ENCODE measurements around the gene TMSB10. TPM values are rescaled to one million over a fixed set of nuclear protein-coding genes. Genes with fewer than 3 reads are reported as not detected.

The TMSB10 gene
- total RNA-seq, 1 experiment from 2014 or later: 5,246 TPM

- ChIA-PET CTCF (interaction anchor here (0.7 to 1.9 kb wide), 8 partner anchors 8 to 69 kb away, joined by 3 to 16 read pairs (median 3); no protein-coding TSS in a partner anchor), POLR2A (ENCODE audit: unreplicated experiment) (interaction anchor here (0.6 to 2.1 kb wide), 9 partner anchors 10 to 106 kb away, joined by 3 to 45 read pairs (median 4); partner anchors contain the start of gene KCMF1)
- Histone ChIP-seq H3K4me3 (ENCODE audit: low read length) (peak overlapping the region; percentile 47), H3K36me3 (ENCODE audit: low read depth, low read length) (no peaks in the 10 kb centered on the region), H3K27me3 (ENCODE audit: low read length) (no peaks in the 10 kb centered on the region), H3K4me2 (ENCODE audit: low read length) (peak overlapping the region; percentile 72), H3K9me3 (ENCODE audit: low read length) (no peaks in the 10 kb centered on the region), H3F3A (ENCODE audit: low read length, unreplicated experiment) (peaks cover 4% of the 10 kb centered on the region), H3K79me2 (ENCODE audit: low read length) (peaks cover 7% of the 10 kb centered on the region), H3K9me2 (replicated peaks; ENCODE audit: low read length) (no peaks in the 10 kb centered on the region), H3K4me1 (ENCODE audit: insufficient read depth, low read length) (peaks cover 29% of the 10 kb centered on the region), H2AFZ (ENCODE audit: low read length) (no peak overlapping the region), H3K27ac (ENCODE audit: low read length) (peak overlapping the region; percentile 100), H4K20me1 (ENCODE audit: low read length) (no peaks in the 10 kb centered on the region), H3K9ac (ENCODE audit: low read length) (peak overlapping the region; percentile 84)
- TF ChIP-seq EZH2 (IDR thresholded peaks at IDR 0.05; ENCODE audit: low read length, unreplicated experiment): no peak
- no peak for TF ChIP-seq EZH2phosphoT487 (IDR thresholded peaks at IDR 0.05; ENCODE audit: borderline replicate concordance, low read length)
- 0 out of 2 replicates have a peak, but pooled peaks have one; percentile 22 for TF ChIP-seq CTCF (conservative IDR thresholded peaks at IDR 0.05; ENCODE audit: low read depth, low read length)
- ATAC-seq: peak; percentile 94
- BruUV-seq (replicated peaks): TSS peak; percentile 96
- intact Hi-C loops (cut with micrococcal nuclease): no loop called here
- DNase-seq: peak; percentile 98
Observed at GRCh38 chr2:84946204-84947009, 41.0 kb downstream of the TMSB10 start.

GRCh38 chr2:84947010-84947593 is 41.6 kb downstream of the TMSB10 start:
- Histone ChIP-seq H3K9ac (ENCODE audit: low read length) (peak overlapping the region; percentile 84), H3K9me2 (replicated peaks; ENCODE audit: low read length) (no peaks in the 10 kb centered on the region), H3K4me2 (ENCODE audit: low read length) (peak overlapping the region; percentile 72), H2AFZ (ENCODE audit: low read length) (no peak overlapping the region), H3K9me3 (ENCODE audit: low read length) (no peaks in the 10 kb centered on the region), H3K27ac (ENCODE audit: low read length) (peak overlapping the region; percentile 100), H4K20me1 (ENCODE audit: low read length) (no peaks in the 10 kb centered on the region), H3K4me3 (ENCODE audit: low read length) (peak overlapping the region; percentile 47), H3F3A (ENCODE audit: low read length, unreplicated experiment) (peaks cover 4% of the 10 kb centered on the region), H3K4me1 (ENCODE audit: insufficient read depth, low read length) (peaks cover 29% of the 10 kb centered on the region), H3K36me3 (ENCODE audit: low read depth, low read length) (no peaks in the 10 kb centered on the region), H3K27me3 (ENCODE audit: low read length) (no peaks in the 10 kb centered on the region), H3K79me2 (ENCODE audit: low read length) (peaks cover 7% of the 10 kb centered on the region)
- no TSS peak for BruUV-seq (replicated peaks)
- no peak for TF ChIP-seq EZH2phosphoT487 (IDR thresholded peaks at IDR 0.05; ENCODE audit: borderline replicate concordance, low read length)
- TF ChIP-seq EZH2 (IDR thresholded peaks at IDR 0.05; ENCODE audit: low read length, unreplicated experiment): no peak
- TF ChIP-seq CTCF (conservative IDR thresholded peaks at IDR 0.05; ENCODE audit: low read depth, low read length): no peak
- DNase-seq (no peak), ATAC-seq (no peak)
- ChIA-PET CTCF (interaction anchor here (0.7 to 1.9 kb wide), 5 partner anchors 9 to 68 kb away, joined by 3 to 16 read pairs (median 5); no protein-coding TSS in a partner anchor), POLR2A (ENCODE audit: unreplicated experiment) (interaction anchor here (0.6 to 2.1 kb wide), 8 partner anchors 11 to 159 kb away, joined by 3 to 45 read pairs (median 5); partner anchors contain the start of gene KCMF1)
- intact Hi-C loops (cut with micrococcal nuclease): no loop called here

Measured in PC-3 (cell line).